Posterior cingulate gyrus (tissue), 11 donors: ENCODE measurements around the gene BANK1.
A peak's percentile ranks its signal among the peaks of the same experiment; 100 is the strongest.

Source experiments
- DNase-seq, 10 donors: peaks; one replicate each; pipeline versions ENCODE4 v3.0.0 to v3.0.0-alpha.2; 2020 to 2021; ENCODE audit warnings: mixed read lengths in 3 of 10
- intact Hi-C: fragments of 100-400 bp; cut with DNase I; formaldehyde crosslinking; loops from one replicate; pipeline ENCODE4 v1.15.1; 2023

Gene BANK1

DNA sequence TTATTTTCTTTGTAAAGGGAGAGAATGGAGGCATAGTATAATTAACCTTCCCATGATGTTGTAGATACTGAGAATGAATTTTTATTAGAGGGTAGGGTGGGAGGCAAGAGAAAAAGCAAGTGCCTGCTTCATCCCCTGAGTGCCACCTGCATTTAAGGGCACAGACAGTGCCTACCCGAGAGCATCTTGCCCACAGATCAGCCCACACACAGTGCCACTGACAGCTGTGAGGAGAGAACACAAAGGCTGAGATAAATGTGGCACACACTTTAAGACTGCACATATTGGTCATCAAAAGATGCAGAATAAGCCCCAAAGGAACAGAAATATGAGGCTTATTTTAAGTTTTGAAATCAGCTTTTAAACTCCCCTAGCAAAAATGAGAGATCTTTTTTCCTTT lies 304.0 kb downstream of the BANK1 start:
- intact Hi-C loops = no loop called here
- peak in 6 of 10 donors; percentile 5 to 87 (median 66) for DNase-seq

DNA sequence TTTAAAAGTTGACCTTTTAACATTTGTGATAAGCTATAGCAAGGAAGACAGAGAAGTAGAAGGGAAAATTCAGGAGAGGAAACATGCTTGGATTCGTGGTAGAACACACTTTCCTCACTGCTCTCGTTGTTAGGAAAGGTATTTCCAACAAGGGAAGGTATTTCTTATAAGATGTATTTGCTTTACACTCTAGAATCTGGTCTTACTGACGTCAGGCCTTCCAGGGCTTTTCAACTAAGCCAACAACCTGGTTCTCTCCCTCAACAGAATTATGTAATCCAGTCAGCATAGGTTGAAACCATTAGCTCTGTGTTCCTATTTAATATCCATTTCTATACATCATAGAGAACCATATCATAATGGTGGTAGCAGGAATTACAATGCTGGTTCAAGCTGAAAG lies 312.8 kb downstream of the BANK1 start:
- intact Hi-C loops = no loop called here
- DNase-seq = no peak

DNA sequence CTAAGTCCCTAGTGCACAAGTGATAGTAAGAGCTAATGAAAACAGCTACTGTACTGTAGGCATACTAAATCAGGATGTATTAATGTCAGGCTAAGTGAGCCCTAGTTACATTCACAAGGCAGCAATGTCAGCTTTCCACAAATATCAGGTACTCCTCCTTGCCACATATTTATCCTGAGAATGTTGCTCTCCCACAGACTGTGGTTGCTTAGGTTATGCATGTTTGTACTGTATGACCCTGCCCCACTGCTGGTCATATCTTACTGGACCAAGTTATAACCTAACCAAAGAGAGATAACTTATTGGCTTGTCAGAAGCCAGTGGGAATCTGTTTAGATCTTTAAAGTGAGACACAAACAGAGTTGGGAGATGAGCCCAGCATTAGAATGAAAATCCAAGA lies 313.7 kb downstream of the BANK1 start:
- no peak for DNase-seq
- intact Hi-C loops = no loop called here

DNA sequence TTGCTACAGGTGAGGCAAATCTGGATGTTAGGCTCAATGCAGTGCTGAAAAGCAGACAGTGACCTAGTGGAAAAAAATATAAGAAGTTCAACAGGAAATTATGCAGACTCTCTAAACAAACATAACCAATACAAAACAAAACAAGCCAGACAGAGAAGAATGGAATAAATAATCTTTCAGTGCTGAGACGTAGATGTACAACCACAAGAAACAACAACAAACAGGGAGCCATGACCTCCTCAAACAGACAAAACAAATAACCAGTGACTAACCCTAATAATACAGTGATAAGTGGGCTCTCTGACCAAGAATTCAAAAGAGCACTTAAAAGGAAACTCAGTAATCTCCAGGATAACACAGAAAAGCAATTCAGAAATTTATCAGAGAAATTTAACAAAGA lies 315.5 kb downstream of the BANK1 start:
- intact Hi-C loops = no loop called here

DNA sequence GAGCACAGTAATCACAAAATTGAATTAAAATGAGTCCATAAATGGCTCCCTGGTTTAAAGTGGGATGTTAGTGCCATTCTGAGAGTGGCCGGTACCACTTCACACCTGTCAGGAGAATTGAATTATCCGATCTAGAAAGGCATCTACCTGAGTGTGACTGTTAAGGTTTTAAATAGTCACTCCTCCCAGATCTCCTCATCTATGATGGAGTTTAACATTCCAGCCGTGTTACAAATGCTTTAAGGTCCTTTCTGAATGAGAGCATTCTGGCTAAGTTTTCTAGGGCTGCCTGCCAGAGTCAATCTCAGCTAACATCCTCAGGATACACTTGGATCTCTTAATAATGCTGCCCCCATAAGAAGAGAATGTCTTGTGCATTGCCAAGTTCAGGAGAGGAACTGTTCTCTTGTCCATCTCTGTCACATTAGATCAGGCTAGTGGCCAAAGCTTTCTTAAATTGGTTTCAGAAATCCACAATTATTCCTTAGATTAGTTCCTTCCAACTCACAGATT lies 323.6 kb downstream of the BANK1 start:
- DNase-seq = no peak
- intact Hi-C loops = no loop called here

More for the DNA sequence above, 315.5 kb downstream of the BANK1 start:
- no peak for DNase-seq

DNA sequence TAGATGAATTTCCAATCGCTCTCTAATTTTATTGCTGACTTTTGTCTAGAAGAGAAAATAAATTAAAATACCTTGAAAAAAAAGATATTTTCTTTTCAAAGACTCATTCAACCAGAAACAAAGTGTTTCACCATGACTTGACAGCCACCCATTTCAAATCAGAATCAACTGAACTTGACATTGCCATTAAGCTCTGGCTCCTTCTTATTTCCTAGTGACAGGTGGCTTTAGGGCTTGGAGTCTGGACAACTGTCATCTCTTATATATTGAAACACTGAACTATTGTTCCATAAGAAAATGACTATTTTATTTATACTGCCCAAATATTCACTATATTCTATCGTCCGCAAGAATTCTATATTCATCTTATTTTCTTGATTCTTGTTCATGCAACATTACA lies 325.6 kb downstream of the BANK1 start:
- no peak for DNase-seq
- intact Hi-C loops = no loop called here

DNA sequence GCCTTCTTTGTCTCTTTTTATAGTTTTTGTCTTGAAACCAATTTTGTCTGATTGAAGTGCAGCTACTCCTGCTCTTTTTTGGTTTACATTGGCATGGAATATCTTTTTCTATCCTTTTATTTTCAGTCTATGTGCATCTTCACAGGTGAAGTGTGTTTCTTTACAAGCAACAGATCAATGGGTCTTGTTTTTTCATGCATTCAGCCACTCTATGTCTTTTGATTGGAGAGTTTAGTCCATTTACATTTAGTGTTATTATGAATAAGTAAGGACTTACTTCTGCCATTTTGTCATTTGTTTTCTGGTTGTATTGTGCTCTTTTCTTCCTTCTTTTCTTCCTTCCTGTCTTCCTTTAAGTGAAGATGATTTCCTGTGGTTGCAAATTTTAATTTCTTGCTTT lies 330.3 kb downstream of the BANK1 start:
- no peak for DNase-seq
- intact Hi-C loops = no loop called here
